ENCODE results near the gene TKFC.

TKFC gene

DNA sequence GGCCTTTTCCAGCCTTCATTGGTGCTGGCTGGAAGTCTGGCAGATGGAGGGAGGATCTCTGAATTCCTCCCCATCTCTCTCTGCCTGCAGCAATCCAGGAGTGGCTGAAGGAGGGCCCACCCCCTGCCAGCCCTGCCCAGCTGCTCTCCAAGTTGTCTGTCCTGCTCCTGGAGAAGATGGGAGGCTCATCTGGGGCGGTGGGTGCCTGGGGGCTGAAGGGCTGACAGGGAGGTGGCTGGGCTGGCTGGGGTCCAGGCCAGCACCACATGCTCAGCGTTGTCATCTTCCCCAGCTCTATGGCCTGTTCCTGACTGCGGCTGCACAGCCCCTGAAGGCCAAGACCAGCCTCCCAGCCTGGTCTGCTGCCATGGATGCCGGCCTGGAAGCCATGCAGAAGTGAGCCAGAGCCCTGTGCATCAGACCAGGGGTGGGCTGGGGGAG is 12.2 kb downstream of the TKFC start:
- TF ChIP-seq TCF4 (CRISPR knock-in tag; IDR thresholded peaks at IDR 0.05; ENCODE audit: borderline replicate concordance) (peak; percentile 28; the same call in 1 of the 2 replicates), ZNF8 (CRISPR knock-in tag; IDR thresholded peaks at IDR 0.05) (no peak), OSR1 (CRISPR knock-in tag; IDR thresholded peaks at IDR 0.05) (no peak)
- peak; percentile 53; the same call in 2 of the 3 replicates for ATAC-seq

DNA sequence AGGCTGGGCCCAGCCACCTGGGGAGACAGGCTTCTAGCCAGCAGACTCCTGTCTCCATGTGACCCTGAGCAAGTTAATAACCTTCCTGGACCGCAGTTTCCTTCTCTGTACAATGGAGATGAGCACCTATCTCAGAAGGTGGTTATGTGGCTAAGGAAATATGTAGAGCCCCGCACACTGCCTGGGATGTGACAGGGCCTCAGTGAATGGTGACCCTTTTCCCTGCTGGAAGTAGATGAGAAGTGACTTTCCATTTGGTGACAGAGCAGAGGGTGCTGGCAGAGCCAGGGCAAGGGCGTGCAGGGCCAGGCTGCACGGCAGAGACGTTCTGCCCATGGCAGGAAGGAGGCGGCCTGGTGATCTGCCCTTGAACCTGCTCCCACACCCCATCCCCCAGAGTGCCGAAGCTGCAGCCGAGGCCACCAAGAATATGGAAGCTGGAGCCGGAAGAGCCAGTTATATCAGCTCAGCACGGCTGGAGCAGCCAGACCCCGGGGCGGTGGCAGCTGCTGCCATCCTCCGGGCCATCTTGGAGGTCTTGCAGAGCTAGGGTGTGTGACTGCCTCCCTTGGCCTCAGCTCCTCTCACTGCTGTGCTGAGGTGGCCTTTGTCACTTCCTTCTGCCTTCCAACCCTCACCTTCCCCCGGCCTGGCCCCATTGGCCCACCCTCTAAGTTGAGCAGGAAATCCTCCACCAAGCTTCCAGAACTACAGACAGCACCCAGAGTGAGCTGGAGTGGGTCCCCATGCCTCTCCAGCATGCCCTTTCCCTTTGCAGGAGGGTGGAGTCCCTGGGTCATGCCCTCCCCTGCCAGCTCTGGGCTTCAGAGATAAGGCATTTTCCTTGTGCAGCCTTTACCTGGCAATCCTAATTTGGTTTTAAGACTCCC is 13.2 kb downstream of the TKFC start:
- TF ChIP-seq ZFP30 (CRISPR knock-in tag; IDR thresholded peaks at IDR 0.05) (no peak), BACH2 (CRISPR knock-in tag; IDR thresholded peaks at IDR 0.05; ENCODE audit: borderline replicate concordance) (no peak), ZNF8 (CRISPR knock-in tag; IDR thresholded peaks at IDR 0.05) (no peak), ZFP3 (CRISPR knock-in tag; IDR thresholded peaks at IDR 0.05) (no peak), GLIS3 (CRISPR knock-in tag; IDR thresholded peaks at IDR 0.05) (no peak), ISL1 (CRISPR knock-in tag; IDR thresholded peaks at IDR 0.05) (no peak), ZNF565 (CRISPR knock-in tag; conservative IDR thresholded peaks at IDR 0.05; ENCODE audit: low read depth) (no peak), TOX (CRISPR knock-in tag; IDR thresholded peaks at IDR 0.05; ENCODE audit: borderline replicate concordance) (no peak), POU6F1 (CRISPR knock-in tag; IDR thresholded peaks at IDR 0.05; ENCODE audit: borderline replicate concordance, low read depth) (no peak), PPARA (CRISPR knock-in tag; IDR thresholded peaks at IDR 0.05; ENCODE audit: borderline replicate concordance) (no peak), ZNF70 (CRISPR knock-in tag; IDR thresholded peaks at IDR 0.05) (no peak), ARNTL (CRISPR knock-in tag; IDR thresholded peaks at IDR 0.05; ENCODE audit: borderline replicate concordance, low read depth) (no peak), TSHZ2 (CRISPR knock-in tag; IDR thresholded peaks at IDR 0.05) (no peak), RARB (CRISPR knock-in tag; IDR thresholded peaks at IDR 0.05) (no peak), OSR1 (CRISPR knock-in tag; IDR thresholded peaks at IDR 0.05) (no peak), ESRRG (CRISPR knock-in tag; IDR thresholded peaks at IDR 0.05) (no peak), ZC3H10 (CRISPR knock-in tag; IDR thresholded peaks at IDR 0.05) (no peak), TCF4 (CRISPR knock-in tag; IDR thresholded peaks at IDR 0.05; ENCODE audit: borderline replicate concordance) (no peak), CREB5 (CRISPR knock-in tag; IDR thresholded peaks at IDR 0.05; ENCODE audit: low read depth) (no peak)
- TF ChIP-seq, protein P1, sequence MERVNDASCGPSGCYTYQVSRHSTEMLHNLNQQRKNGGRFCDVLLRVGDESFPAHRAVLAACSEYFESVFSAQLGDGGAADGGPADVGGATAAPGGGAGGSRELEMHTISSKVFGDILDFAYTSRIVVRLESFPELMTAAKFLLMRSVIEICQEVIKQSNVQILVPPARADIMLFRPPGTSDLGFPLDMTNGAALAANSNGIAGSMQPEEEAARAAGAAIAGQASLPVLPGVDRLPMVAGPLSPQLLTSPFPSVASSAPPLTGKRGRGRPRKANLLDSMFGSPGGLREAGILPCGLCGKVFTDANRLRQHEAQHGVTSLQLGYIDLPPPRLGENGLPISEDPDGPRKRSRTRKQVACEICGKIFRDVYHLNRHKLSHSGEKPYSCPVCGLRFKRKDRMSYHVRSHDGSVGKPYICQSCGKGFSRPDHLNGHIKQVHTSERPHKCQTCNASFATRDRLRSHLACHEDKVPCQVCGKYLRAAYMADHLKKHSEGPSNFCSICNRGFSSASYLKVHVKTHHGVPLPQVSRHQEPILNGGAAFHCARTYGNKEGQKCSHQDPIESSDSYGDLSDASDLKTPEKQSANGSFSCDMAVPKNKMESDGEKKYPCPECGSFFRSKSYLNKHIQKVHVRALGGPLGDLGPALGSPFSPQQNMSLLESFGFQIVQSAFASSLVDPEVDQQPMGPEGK (CRISPR knock-in tag; IDR thresholded peaks at IDR 0.05; ENCODE audit: borderline replicate concordance): no peak
- ATAC-seq: no peak

- ATAC-seq: no peak
- TF ChIP-seq TCF4 (CRISPR knock-in tag; IDR thresholded peaks at IDR 0.05; ENCODE audit: borderline replicate concordance) (no peak), BACH2 (CRISPR knock-in tag; IDR thresholded peaks at IDR 0.05; ENCODE audit: borderline replicate concordance) (no peak), POU6F1 (CRISPR knock-in tag; IDR thresholded peaks at IDR 0.05; ENCODE audit: borderline replicate concordance, low read depth) (no peak), TOX (CRISPR knock-in tag; IDR thresholded peaks at IDR 0.05; ENCODE audit: borderline replicate concordance) (no peak), CREB5 (CRISPR knock-in tag; IDR thresholded peaks at IDR 0.05; ENCODE audit: low read depth) (no peak), ZNF8 (CRISPR knock-in tag; IDR thresholded peaks at IDR 0.05) (no peak), CSDC2 (CRISPR knock-in tag; IDR thresholded peaks at IDR 0.05) (no peak), CSRNP3 (CRISPR knock-in tag; IDR thresholded peaks at IDR 0.05) (no peak), ZC3H10 (CRISPR knock-in tag; IDR thresholded peaks at IDR 0.05) (no peak)
Observed at GRCh38 chr11:61347916-61348461, 15.0 kb downstream of the TKFC start.

Data from SK-N-SH treated with all-trans-retinoic acid at 6 μM for 48 hours (cell line).